GM11168 (cell line): ENCODE measurements around the gene GPR135.

Experiments
- in situ Hi-C: fragments of 300-500 bp; cut with MboI; formaldehyde crosslinking; loops from one replicate; pipeline ENCODE4 v1.12.0; 2022; ENCODE audit warnings: low sequenced_read_pairs; ENCODE audit not compliant: unreplicated experiment

GPR135 gene

DNA sequence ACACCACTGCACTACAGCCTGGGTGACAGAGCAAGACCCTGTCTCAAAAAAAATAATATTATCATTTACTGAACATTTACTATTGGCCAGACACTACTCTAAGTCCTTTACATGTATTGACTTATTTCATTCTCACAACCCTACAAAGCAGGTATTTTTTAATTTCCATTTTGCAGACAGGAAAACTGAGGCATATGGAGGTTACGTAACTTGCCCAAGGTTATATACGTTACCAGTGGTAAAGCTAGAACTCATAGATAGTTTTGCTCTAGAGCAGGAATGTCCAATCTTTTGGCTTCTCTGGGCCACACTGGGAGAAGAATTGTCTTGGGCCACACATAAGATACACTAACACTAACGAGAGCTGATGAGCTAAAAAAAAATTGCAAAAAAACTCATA, 13.4 kb upstream of the GPR135 start:
- in situ Hi-C loops = no loop called here

DNA sequence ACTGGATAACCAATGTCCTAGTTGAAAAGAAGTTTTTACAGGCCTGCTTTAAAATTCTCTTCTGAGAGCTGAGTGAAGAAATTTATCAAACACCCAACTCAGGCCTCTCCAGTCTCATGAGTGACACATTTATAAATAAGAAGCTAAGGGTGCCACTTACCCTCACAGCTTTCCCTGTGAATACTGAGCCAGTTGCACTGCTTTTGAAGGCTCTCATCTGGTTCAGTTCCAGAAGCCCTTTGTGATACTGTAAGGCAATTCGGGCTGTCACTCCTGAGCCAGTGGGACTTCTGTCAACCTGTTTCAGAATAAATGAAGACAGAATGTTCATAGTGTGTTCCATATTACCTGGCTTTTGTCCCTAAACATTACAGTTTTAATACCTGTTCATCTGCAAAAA, 10.5 kb upstream of the GPR135 start:
- in situ Hi-C loops = no loop called here

GRCh38 chr14:59474172-59474571, 9.0 kb upstream of the GPR135 start:
- in situ Hi-C loops = no loop called here

DNA sequence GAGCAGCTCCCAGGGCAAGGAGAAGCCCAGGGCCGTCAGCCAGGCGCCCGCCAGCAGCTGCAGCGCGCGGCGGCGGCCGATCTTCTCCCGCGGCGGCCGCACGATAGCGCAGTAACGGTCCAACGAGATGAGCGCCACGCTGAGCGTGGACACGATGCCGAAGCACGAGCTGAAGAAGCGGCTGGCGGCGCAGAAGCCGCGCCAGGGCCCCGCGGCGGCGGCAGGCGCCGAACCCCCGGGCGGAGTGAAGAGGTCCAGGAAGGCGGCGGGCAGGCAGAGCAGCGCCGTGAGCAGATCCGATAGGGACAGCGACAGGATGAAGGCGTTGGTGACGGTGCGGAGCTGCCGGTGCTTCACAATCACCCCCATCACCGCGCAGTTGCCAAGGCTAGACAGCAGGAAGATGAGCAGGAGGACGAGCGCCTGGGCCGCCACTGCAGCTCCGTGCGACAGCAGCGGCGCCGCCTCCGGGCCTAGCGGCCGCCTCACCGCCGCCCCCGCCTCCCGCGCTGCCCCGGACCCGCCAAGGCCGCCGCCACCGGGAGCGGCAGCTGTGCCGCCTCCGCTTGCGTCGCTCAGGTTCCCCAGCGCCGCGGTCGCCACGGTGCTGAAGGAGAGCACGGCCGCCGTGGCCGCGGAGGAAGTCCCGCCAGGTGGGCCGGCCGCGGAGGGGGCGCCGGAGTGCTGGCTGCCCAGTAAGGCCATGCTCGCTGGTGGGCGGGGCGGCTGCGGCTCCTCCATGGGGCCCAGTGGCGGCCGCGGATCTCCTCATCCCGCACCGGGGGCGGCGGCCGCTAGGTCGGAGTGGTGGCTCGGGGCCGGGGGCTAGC, 479 bp downstream of the GPR135 start:
- in situ Hi-C loops = no loop called here

DNA sequence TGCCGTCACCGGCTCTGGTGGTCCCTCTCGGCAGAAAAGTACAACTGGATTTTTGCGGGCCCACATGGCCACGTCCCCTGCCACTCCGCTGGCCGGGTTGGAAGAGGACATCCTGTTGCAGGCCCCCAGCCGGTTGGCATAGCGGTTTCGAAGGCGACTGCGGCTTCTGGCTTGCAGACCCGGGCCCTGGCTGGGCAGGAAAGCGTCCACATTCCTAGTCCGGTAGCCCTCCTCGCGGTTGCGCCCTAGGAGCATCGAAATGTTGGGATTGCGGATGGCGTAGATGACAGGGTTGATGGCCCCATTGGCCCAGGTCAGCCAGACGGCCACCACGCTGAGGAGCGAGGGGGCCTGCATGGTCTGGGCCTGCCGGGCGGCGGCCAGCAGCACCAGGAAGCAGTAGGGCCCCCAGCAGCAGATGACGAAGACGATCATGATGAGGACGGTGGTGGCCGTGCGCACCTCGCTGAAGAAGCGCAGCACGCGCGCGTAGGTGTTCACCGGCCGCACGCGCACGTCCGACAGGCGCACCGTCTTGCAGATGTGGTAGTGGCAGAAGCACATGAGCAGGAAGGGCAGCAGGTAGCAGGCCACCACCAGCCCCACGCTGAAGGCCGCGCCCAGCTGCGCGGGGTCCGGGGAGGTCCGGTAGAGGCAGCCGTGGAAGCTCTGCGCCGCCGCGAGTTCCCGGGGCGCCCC, 1.2 kb downstream of the GPR135 start:
- in situ Hi-C loops = no loop called here

- in situ Hi-C loops = no loop called here
These were observed 3.3 kb downstream of the GPR135 start for GRCh38 chr14:59461891-59462290.

- in situ Hi-C loops = no loop called here
These were observed 4.8 kb downstream of the GPR135 start for GRCh38 chr14:59460378-59460777.

- in situ Hi-C loops = no loop called here
These were observed 6.7 kb downstream of the GPR135 start for GRCh38 chr14:59458486-59458885.

DNA sequence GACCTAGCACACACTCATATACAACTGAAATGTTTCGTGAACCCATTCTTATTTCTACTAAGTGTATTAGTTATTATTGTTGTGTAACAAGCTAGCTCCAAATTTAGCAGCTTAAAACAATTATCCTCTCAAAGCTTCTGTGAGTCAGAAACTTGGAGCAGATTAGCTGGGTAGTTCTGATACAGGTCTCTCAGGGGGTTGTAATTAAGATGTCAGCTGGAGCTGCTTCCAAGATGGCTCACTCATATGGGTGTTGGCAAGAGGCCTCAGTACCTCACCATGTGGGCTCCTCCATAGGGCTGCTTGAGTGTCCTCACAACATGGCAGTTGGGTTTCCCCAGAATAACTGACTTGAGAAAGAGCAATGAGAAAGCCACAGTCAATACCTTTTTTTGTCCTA, 9.8 kb downstream of the GPR135 start:
- in situ Hi-C loops = no loop called here

DNA sequence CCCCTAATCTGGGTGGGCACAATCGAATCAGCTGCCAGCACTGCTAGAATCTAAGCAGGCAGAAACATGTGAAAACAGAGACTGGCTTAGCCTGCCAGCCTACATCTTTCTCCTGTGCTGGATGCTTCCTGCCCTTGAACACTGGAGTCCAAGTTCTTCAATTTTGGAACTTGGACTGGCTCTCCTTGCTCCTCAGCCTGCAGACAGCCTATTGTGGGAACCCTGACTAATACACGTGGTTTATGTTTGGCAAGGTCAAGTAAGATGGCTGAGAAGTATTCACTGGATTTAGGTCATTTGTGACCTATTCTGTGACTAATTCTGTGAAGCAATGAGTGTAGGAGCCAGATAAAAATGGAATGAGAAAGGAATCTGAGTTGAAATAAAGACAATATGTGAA, 11.0 kb downstream of the GPR135 start:
- in situ Hi-C loops = no loop called here

- in situ Hi-C loops = no loop called here
These were observed 13.3 kb downstream of the GPR135 start for GRCh38 chr14:59451849-59452248.

DNA sequence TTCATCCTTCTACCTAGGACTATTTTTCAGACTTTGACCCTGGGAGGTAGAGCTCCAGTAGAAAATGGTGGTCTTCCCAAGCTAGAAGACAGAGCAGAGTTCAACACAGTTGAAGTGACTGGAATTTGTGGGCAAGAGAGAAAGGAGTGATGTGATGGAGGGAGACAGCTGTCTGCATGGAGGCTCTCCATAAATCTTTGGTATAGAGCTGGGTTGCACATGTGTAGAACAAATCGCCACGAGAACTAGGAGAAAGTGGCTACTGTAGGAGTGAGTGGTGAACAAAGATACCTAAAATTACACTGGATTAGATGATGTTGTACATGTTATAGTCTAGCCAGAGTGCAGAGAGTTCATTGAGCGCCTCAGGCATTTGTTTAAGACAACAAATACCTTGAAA, 14.5 kb downstream of the GPR135 start:
- in situ Hi-C loops = no loop called here

DNA sequence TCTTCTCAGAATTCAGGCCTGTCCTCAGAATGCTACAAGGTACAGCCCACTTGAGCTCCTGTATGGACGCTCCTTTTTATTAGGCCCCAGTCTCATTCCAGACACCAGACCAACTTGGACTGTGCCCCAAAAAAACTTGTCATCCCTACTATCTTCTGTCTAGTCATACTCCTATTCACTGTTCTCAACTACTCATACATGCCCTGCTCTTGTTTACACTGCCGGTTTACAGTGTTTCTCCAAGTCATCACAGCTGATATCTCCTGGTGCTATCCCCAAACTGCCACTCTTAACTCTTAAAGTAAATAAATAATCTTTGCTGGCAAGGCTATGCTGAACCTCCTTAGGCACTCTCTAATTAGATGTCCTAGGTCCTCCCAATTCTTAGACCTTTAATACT, 16.5 kb downstream of the GPR135 start:
- in situ Hi-C loops = loop anchor here (5.0 kb wide), 1 partner anchor 426 kb away; no protein-coding TSS in a partner anchor

DNA sequence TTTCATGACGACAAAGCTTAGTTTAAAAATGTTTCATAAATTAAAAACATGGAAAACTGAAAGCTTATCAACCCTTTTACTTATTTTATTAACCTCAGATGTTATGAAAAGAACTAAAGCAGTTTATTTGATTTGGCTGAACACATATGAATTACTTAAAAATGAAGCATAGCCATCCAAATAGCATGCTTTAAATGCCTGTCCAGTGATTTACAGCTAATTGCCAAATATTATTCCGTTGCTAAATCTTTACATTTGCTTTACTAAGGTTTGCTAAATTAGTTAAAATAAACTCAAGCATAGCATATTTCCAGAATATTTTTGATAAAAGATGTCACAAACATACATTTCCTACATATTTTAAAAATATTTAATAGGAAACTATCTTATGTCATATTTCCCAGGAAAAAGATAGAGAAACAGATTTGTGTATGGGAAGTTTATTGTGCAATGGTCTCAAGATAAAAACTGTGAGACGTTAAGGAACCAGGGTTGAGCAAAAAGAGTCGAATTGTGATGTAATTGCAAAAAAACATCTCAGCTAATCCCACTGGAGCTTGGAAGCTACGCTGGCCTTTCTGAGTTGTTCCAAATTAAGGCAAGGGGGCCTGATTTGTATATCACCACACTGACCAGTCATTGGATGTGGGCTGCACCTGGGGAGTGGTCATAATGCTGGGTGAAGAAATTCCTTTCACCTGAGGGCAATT, 25.8 kb downstream of the GPR135 start:
- in situ Hi-C loops = no loop called here

DNA sequence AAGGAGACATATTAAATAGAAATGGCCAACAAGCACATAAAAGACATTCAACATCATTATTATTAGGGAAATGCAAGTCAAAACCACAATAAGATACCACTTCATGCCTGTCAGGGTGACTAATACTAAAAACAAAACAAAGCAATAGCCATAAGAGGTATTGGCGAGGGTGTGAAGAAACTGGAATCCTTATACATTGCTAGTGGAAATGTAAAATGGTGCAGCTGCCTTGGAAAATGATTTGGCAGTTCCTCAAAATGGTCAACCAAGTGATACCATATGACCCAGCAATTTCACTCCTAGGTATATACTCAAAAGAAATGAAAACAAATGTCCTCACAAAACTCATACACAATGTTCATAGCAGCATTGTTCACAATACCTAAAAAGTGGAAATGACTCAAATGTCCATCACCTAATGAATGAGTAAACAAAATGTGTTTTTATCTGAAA, 27.0 kb downstream of the GPR135 start:
- in situ Hi-C loops = no loop called here

- in situ Hi-C loops = no loop called here
These were observed 29.2 kb downstream of the GPR135 start for GRCh38 chr14:59435987-59436386.

GRCh38 chr14:59435101-59435500, 30.1 kb downstream of the GPR135 start:
- in situ Hi-C loops = no loop called here

GRCh38 chr14:59429790-59430189, 35.4 kb downstream of the GPR135 start:
- in situ Hi-C loops = no loop called here

- in situ Hi-C loops = no loop called here
These were observed 36.6 kb downstream of the GPR135 start for GRCh38 chr14:59428581-59429012.

DNA sequence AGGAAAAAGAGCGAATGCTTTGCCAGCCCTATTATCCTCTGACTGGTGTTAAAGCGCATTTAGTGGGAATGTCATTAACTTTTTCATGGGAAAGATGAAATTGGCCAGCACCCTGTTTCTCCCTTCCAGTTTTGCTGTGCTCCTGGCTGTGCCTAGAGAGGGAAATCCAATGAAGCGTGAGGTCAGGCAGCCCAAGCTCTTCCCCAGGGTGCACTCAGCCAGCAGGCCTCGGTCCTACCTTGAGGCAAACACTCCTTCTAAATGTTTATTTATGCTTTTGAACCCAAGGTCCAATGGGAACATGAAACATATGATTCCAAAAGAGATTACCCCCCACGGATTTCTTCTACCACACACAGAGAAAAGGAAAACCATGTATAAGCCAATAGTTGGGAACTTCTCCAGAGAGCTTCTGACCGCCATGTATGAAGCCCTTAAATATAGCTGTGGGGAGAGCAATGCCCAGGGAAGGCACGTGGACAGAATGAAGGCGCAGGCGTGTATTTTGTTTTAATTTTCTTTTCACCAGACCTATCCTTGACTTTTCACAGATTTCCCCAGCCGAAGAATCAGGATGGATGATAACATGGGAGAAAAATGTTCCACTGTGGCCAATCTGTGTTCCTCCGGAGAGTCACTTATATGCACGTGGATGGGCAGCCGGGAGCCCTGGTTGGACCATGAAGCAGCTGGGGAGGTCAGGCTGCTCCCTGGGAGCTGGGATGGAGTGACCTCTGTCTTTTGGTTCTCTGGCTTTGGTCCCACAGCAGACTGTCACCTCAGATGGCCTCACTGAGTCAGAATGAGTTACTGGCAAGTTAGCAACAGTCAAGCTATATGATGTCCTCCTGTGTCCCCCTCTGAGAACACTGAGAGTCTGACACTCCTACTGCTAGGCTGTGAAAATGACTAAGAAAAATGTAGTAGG, 37.3 kb downstream of the GPR135 start:
- in situ Hi-C loops = no loop called here
